B cell (primary cell): Measurements from ENCODE around the gene CUTA.
"Not testable (repeated sequence)": the region's sequence is repeated elsewhere in the genome, so short reads cannot be mapped to it uniquely, and the experiment has no call there.

Source experiments
- EZH2 ChIP-seq: IDR thresholded peaks from 2 replicates; pipeline ENCODE4 v1.6.1; 2012; ENCODE audit warnings: borderline replicate concordance, low read depth, mild to moderate bottlenecking, moderate library complexity, low read length; ENCODE audit not compliant: insufficient read depth, poor library complexity, severe bottlenecking
- TF ChIP-seq, protein P1 (sequence below): fragments of 200-600 bp; IDR thresholded peaks from one replicate; pipeline ENCODE4 v1.8.0; 2022; ENCODE audit warnings: antibody characterized with exemption, mild to moderate bottlenecking

DNA sequence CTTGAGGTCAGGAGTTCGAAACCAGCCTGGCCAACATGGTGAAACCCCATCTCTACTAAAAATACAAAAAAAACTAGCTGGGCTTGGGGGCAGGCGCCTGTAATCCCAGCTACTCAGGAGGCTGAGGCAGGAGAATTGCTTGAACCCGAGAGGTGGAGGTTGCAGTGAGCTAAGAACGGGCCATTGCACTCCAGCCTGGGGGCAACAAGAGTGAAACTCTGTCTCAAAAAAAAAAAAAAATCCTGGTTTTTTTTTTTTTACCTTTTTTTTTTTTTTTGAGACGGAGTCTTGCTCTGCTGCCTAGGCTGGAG is 50.2 kb downstream of the CUTA start:
- TF ChIP-seq, protein P1, sequence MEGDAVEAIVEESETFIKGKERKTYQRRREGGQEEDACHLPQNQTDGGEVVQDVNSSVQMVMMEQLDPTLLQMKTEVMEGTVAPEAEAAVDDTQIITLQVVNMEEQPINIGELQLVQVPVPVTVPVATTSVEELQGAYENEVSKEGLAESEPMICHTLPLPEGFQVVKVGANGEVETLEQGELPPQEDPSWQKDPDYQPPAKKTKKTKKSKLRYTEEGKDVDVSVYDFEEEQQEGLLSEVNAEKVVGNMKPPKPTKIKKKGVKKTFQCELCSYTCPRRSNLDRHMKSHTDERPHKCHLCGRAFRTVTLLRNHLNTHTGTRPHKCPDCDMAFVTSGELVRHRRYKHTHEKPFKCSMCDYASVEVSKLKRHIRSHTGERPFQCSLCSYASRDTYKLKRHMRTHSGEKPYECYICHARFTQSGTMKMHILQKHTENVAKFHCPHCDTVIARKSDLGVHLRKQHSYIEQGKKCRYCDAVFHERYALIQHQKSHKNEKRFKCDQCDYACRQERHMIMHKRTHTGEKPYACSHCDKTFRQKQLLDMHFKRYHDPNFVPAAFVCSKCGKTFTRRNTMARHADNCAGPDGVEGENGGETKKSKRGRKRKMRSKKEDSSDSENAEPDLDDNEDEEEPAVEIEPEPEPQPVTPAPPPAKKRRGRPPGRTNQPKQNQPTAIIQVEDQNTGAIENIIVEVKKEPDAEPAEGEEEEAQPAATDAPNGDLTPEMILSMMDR, result not testable (repeated sequence)
- TF ChIP-seq EZH2, result not testable (repeated sequence)
